ENCODE results near the gene EXD3.
"Not testable (repeated sequence)": the region's sequence is repeated elsewhere in the genome, so short reads cannot be mapped to it uniquely, and the experiment has no call there.

Gene EXD3

GRCh38 chr9:137333016-137333671, 89.8 kb downstream of the EXD3 start:
- Histone ChIP-seq H2AFZ (ENCODE audit: low read depth) (no peak overlapping the region), H3K36me3 (ENCODE audit: insufficient read depth) (no peaks in the 10 kb centered on the region), H3K9ac (no peak overlapping the region), H3K4me1 (ENCODE audit: low read depth, poor library complexity, severe bottlenecking) (no peaks in the 10 kb centered on the region), H3K27me3 (ENCODE audit: insufficient read depth, low read depth) (peaks cover 23% of the 10 kb centered on the region; the same call in 1 of the 2 replicates), H3K79me2 (ENCODE audit: insufficient read depth, low read depth) (no peaks in the 10 kb centered on the region), H3K27ac (no peak overlapping the region), H4K20me1 (ENCODE audit: insufficient read depth) (no peaks in the 10 kb centered on the region), H3K4me3 (IDR thresholded peaks at IDR 0.05; ENCODE audit: insufficient read depth, low read depth, low read length) (no peak overlapping the region), H3K4me2 (no peak overlapping the region)
- TF ChIP-seq CTCF (conservative IDR thresholded peaks at IDR 0.05; ENCODE audit: low read depth, low read length), result no peak

- Histone ChIP-seq H3K27ac (no peak overlapping the region), H3K4me1 (ENCODE audit: low read depth, poor library complexity, severe bottlenecking) (no peaks in the 10 kb centered on the region), H3K4me2 (no peak overlapping the region), H3K36me3 (ENCODE audit: insufficient read depth) (no peaks in the 10 kb centered on the region), H2AFZ (ENCODE audit: low read depth) (no peak overlapping the region), H4K20me1 (ENCODE audit: insufficient read depth) (no peaks in the 10 kb centered on the region), H3K4me3 (IDR thresholded peaks at IDR 0.05; ENCODE audit: insufficient read depth, low read depth, low read length) (no peak overlapping the region), H3K27me3 (ENCODE audit: insufficient read depth, low read depth) (peaks cover 19% of the 10 kb centered on the region; the same call in 1 of the 2 replicates), H3K79me2 (ENCODE audit: insufficient read depth, low read depth) (no peaks in the 10 kb centered on the region), H3K9ac (no peak overlapping the region)
- no peak for TF ChIP-seq CTCF (conservative IDR thresholded peaks at IDR 0.05; ENCODE audit: low read depth, low read length)
Observed at GRCh38 chr9:137331929-137332328, 91.0 kb downstream of the EXD3 start.

GRCh38 chr9:137330689-137331088, 92.3 kb downstream of the EXD3 start:
- H3K4me3 ChIP-seq (IDR thresholded peaks at IDR 0.05; ENCODE audit: insufficient read depth, low read depth, low read length), result no peak overlapping the region
- H3K36me3 ChIP-seq (ENCODE audit: insufficient read depth), result no peaks in the 10 kb centered on the region
- no peaks in the 10 kb centered on the region for H3K4me1 ChIP-seq (ENCODE audit: low read depth, poor library complexity, severe bottlenecking)
- peaks cover 13% of the 10 kb centered on the region; the same call in 1 of the 2 replicates for H3K27me3 ChIP-seq (ENCODE audit: insufficient read depth, low read depth)
- no peaks in the 10 kb centered on the region for H3K79me2 ChIP-seq (ENCODE audit: insufficient read depth, low read depth)
- no peaks in the 10 kb centered on the region for H4K20me1 ChIP-seq (ENCODE audit: insufficient read depth)
- H3K9ac ChIP-seq, result no peak overlapping the region
- no peak overlapping the region for H3K27ac ChIP-seq
- no peak for TF ChIP-seq CTCF (conservative IDR thresholded peaks at IDR 0.05; ENCODE audit: low read depth, low read length)
- H3K4me2 ChIP-seq, result no peak overlapping the region
- H2AFZ ChIP-seq (ENCODE audit: low read depth), result no peak overlapping the region

- not testable (repeated sequence) for H3K4me3 ChIP-seq (IDR thresholded peaks at IDR 0.05; ENCODE audit: insufficient read depth, low read depth, low read length); H3K36me3 ChIP-seq (ENCODE audit: insufficient read depth); H3K27ac ChIP-seq
Observed at GRCh38 chr9:137329590-137329989, 93.4 kb downstream of the EXD3 start.

GRCh38 chr9:137327641-137328550, 95.1 kb downstream of the EXD3 start:
- H4K20me1 ChIP-seq (ENCODE audit: insufficient read depth); H2AFZ ChIP-seq (ENCODE audit: low read depth); H3K9ac ChIP-seq; H3K4me1 ChIP-seq (ENCODE audit: low read depth, poor library complexity, severe bottlenecking); H3K27me3 ChIP-seq (ENCODE audit: insufficient read depth, low read depth); H3K4me2 ChIP-seq; H3K27ac ChIP-seq; H3K36me3 ChIP-seq (ENCODE audit: insufficient read depth); H3K4me3 ChIP-seq (IDR thresholded peaks at IDR 0.05; ENCODE audit: insufficient read depth, low read depth, low read length); H3K79me2 ChIP-seq (ENCODE audit: insufficient read depth, low read depth): not testable (repeated sequence)

More at GRCh38 chr9:137329590-137329989, 93.4 kb downstream of the EXD3 start:
- H3K27me3 ChIP-seq (ENCODE audit: insufficient read depth, low read depth), result peaks cover 13% of the 10 kb centered on the region; the same call in 1 of the 2 replicates
- H4K20me1 ChIP-seq (ENCODE audit: insufficient read depth); H2AFZ ChIP-seq (ENCODE audit: low read depth); H3K4me1 ChIP-seq (ENCODE audit: low read depth, poor library complexity, severe bottlenecking); H3K9ac ChIP-seq; H3K4me2 ChIP-seq; H3K79me2 ChIP-seq (ENCODE audit: insufficient read depth, low read depth): not testable (repeated sequence)
